ENCODE data around the gene MUC5B. TPM values are rescaled to one million over a fixed set of nuclear protein-coding genes. Genes with fewer than 3 reads are reported as not detected.
"Not testable (repeated sequence)": the region's sequence is repeated elsewhere in the genome, so short reads cannot be mapped to it uniquely, and the experiment has no call there.

Gene MUC5B
- total RNA-seq, 1 donor from 2014 or later: not detected

DNA sequence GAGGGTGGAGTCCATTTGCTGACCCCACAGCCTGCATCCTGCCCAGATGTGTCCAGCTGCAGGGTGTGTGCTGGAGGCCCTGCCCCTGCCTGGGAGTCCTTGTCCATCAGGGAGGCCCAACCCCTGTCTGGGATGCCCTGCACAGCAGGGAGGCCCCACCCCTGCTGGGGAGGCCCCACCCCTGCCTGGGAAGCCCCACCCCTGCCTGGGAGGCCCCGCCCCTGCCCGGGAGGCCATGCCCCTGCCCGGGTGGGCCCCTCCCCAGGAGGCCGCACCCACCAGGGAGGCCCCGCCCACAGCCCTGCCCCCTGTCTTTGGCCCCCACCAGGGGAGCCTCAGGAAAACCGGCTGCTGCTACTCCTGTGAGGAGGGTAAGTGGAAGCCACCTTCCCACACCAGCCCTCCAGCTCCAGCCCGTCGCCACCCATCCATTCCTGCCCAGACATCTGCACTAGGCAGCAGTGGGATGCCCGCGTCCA lies 37.2 kb downstream of the MUC5B start:
- TF ChIP-seq, protein P1, sequence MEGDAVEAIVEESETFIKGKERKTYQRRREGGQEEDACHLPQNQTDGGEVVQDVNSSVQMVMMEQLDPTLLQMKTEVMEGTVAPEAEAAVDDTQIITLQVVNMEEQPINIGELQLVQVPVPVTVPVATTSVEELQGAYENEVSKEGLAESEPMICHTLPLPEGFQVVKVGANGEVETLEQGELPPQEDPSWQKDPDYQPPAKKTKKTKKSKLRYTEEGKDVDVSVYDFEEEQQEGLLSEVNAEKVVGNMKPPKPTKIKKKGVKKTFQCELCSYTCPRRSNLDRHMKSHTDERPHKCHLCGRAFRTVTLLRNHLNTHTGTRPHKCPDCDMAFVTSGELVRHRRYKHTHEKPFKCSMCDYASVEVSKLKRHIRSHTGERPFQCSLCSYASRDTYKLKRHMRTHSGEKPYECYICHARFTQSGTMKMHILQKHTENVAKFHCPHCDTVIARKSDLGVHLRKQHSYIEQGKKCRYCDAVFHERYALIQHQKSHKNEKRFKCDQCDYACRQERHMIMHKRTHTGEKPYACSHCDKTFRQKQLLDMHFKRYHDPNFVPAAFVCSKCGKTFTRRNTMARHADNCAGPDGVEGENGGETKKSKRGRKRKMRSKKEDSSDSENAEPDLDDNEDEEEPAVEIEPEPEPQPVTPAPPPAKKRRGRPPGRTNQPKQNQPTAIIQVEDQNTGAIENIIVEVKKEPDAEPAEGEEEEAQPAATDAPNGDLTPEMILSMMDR (conservative IDR thresholded peaks at IDR 0.05; ENCODE audit: low read depth, low read length): no peak
- no peak overlapping the region for H3K4me3 ChIP-seq (ENCODE audit: low read depth, low read length)
- no peak for DNase-seq (ENCODE audit: low read depth)

DNA sequence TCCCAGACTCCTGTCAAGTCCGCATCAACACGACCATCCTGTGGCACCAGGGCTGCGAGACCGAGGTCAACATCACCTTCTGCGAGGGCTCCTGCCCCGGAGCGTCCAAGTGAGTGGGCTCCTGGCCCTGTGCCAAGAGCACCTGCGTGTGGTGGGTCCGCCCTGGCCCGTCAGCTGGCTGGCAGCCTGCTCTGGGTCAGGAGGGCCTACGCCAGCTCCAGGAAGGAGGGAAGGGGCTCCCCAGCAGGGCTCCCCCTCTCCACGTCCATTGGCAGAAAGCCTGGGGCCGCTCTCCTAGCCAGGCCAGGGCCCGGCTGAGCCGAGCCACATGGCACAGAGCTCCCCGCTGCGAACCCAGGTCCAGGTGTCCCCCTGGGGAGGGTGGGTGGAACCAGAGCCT lies 37.8 kb downstream of the MUC5B start:
- H3K4me3 ChIP-seq (ENCODE audit: low read depth, low read length): no peak overlapping the region
- no peak for DNase-seq (ENCODE audit: low read depth)
- TF ChIP-seq, protein P1 (conservative IDR thresholded peaks at IDR 0.05; ENCODE audit: low read depth, low read length): no peak

DNA sequence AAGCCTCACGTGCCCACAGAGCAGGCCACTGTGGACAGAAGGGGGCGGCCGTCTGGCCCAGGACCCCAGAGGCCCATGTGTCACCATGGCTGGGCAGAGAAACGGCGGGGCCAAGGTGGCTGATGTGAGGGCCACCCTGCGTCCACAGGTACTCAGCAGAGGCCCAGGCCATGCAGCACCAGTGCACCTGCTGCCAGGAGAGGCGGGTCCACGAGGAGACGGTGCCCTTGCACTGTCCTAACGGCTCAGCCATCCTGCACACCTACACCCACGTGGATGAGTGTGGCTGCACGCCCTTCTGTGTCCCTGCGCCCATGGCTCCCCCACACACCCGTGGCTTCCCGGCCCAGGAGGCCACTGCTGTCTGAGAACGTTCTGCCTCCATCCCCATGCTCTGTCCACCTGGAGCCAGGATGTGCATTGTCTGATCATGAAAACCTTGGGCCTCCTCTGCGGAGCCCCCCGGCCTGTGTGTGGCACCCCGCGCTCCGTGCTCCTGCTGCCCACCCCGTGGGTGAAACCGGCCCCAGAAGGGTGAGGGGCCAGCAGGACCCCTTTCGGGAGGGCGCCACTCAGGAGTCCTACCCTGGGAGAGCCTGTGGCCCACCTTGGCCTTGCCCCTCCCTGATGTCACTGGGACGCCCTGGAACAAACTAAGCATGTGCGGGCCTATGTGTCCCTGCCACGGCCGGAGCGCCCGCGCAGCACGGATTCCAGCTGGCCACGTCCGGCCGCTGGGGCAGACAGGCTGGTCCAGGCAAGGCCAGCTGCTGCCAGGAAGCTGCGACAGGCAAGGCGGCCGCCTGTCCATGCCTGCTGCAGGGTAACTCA lies 38.6 kb downstream of the MUC5B start:
- no peak for DNase-seq (ENCODE audit: low read depth)
- TF ChIP-seq, protein P1 (conservative IDR thresholded peaks at IDR 0.05; ENCODE audit: low read depth, low read length): no peak
- H3K4me3 ChIP-seq (ENCODE audit: low read depth, low read length): no peak overlapping the region

DNA sequence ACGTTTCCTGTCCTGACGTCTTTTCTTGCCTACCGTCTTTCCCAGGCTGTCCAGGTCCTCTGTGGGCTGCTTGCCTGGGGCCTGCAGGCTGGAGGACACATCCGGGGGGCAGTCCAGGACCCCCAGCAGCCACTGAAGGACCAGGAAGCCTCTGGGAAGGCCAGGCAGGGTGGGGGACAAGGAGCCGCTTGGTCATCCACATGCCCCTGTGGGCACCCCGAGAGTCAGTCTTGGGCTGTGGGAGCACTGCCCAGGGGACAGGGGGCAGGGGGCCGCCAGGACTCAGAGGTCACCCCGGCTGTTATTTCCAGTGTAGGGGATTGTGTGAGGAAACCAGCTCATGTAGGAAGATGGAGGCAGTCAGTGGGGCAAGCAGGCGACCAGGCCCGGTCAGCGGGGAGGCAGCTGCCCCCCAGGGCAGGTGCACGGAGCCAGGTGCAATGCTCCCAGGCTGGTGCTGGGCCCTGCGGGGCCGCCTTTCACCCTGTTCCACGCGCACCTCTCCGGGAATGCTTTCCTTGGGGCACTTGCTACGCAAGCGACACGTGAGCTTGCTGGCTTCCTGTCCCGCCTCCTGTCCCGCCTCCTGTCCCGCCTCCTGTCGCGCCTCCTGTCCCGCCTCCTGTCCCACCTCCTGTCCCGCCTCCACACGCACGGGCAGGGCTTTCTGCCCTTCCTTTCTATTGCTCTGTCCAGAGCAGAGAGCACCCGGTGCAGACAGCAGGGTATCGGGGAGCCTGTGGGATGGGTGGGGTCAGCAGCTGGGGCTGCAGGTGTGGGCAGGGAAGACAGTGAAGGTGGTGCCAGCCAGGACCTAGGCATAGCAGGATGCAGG lies 39.5 kb downstream of the MUC5B start:
- peak overlapping the region; percentile 60 for H3K4me3 ChIP-seq (ENCODE audit: low read depth, low read length)
- TF ChIP-seq, protein P1 (conservative IDR thresholded peaks at IDR 0.05; ENCODE audit: low read depth, low read length): no peak
- peak; percentile 44 for DNase-seq (ENCODE audit: low read depth)

DNA sequence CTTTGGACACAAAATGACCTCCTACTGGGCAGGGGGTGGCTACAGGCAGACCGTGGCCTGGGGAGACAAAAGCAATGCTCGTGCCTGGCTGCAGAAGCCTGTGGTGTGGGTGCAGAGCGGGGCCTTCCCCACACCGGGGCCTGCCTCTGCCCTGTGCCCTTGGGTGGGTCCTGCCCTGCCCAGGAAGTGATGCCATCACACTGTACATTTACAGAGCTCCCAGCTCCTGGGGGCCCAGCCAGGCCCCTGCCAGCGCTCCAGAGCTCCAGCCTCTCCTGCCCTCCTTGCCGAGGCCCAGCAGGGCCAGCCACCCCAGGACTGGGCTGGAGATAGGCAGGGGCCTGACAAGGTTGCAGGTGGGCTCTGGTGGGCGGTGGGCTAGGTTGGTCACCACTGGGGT lies 40.1 kb downstream of the MUC5B start:
- H3K4me3 ChIP-seq (ENCODE audit: low read depth, low read length): peak overlapping the region; percentile 60
- no peak for DNase-seq (ENCODE audit: low read depth)
- TF ChIP-seq, protein P1 (conservative IDR thresholded peaks at IDR 0.05; ENCODE audit: low read depth, low read length): no peak

DNA sequence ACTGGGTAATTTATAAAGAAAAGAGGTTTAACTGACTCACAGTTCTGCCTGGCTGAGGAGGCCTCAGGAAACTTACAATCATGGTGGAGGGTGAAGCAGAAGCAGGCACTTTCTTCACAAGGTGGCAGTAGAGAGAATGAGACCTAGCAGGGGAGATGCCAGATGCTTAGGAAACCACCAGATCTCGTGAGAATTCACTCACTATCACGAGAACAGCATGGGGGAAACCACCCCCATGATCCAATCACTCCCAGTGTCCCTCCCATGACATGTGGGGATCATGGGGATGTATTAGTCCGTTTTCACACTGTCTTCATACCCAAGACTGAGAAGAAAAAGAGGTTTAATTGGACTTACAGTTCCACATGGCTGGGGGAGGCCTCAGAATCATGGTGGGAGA lies 41.6 kb downstream of the MUC5B start:
- H3K4me3 ChIP-seq (ENCODE audit: low read depth, low read length): not testable (repeated sequence)
- TF ChIP-seq, protein P1 (conservative IDR thresholded peaks at IDR 0.05; ENCODE audit: low read depth, low read length): peak; percentile 42
- DNase-seq (ENCODE audit: low read depth): peak; percentile 39

DNA sequence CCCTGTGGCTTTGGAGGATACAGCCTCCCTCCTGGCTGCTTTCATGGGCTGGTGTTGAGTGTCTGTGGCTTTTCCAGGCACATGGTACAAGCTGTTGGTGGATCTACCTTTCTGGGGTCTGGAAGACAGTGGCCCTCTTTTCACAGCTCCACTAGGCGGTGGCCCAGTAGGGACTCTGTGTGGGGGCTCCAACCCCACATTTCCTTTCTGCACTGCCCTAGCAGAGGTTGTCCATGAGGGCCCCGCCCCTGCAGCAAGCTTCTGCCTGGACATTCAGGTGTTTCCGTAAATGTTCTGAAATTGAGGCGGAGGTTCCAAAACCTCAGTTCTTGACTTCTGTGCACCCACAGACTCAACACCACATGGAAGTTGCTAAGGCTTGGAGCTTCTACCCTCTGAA lies 42.6 kb downstream of the MUC5B start:
- not testable (repeated sequence) for DNase-seq (ENCODE audit: low read depth); H3K4me3 ChIP-seq (ENCODE audit: low read depth, low read length)

DNA sequence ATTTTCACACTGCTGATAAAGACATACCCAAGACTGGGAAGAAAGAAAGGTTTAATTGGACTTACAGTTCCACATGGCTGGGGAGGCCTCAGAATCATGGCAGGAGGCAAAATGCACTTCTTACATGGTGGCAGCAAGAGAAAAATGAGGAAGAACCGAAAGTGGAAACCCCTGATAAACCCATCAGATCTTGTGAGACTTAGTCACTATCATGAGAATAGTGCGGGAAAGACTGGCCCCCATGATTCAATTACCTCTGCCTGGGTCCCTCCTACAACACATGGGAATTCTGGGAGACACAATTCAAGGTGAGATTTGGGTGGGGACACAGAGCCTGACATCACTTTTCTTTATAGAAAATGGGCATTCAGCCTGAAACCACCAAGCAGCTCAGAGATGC lies 44.1 kb downstream of the MUC5B start:
- H3K4me3 ChIP-seq (ENCODE audit: low read depth, low read length); DNase-seq (ENCODE audit: low read depth): not testable (repeated sequence)
